Measurements from ENCODE around the gene BID.

DNA sequence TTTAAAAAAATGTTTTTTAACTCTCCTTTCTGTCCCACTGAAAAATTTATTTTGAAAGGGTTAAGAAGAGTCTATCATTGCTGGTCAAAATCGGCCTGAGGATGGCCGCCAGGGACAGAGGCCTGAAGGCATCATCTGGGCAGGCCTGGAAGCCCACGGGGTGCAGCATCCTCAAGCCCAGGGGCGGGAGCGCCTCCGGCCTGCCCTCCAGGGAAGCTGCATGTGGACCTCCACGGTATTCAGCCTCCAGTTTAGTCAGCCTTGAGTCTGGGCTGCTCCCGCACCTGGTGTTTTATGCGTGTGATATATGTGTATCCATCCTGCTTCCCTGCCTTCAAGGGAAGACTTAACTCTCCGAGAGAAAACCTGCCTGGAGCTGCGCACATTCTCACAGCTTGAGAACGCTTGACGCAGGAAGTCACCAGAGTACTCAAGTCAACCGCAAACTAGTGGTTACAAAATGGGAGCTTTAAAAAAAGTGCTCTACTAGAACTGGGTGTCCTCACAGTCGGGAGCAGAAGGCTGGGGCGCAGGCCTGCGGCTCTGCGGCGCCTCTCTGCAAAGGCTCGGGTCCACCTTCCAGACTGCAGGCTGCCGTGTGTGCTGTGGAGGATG is 13.6 kb upstream of the BID start:
- TF ChIP-seq POLR2A (IDR thresholded peaks at IDR 0.05; ENCODE audit: low read depth, low read length) (no peak), POLR2AphosphoS5 (IDR thresholded peaks at IDR 0.05; ENCODE audit: low read depth, low read length) (no peak)

Measured in GM12892 (cell line).